Fibroblast of gingiva (primary cell): ENCODE results near the gene GALP.
"Not testable (repeated sequence)": the region's sequence is repeated elsewhere in the genome, so short reads cannot be mapped to it uniquely, and the experiment has no call there.

Experiments used
- DNase-seq: peaks from one replicate; pipeline ENCODE4 v3.0.0-alpha.2; 2011; ENCODE audit warnings: low read depth

Gene GALP

DNA sequence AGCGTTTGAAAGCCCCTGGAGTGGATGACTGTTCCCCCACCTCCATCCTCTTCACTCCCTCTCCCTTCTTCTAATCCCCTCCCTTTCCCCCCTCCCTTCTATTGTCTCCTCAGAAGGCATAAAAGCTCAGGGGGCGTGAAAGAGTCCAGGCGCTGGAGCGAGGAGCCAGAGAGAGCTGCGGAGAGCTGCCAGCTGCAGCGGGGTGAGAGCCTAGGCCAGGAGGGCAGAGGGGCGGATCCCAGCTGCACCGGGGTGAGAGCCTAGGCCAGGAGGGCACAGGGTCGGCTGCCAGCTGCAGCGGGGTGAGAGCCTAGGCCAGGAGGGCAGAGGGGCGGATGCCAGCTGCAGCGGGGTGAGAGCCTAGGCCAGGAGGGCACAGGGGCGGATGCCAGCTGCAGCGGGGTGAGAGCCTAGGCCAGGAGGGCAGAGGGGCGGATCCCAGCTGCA is at the start of gene GALP:
Gene GALP, plus strand, starts transcription at position 148 of the 447 bp plus-strand sequence. CDS start 1,101 bp downstream, outside the sequence.
- DNase-seq, result not testable (repeated sequence)

DNA sequence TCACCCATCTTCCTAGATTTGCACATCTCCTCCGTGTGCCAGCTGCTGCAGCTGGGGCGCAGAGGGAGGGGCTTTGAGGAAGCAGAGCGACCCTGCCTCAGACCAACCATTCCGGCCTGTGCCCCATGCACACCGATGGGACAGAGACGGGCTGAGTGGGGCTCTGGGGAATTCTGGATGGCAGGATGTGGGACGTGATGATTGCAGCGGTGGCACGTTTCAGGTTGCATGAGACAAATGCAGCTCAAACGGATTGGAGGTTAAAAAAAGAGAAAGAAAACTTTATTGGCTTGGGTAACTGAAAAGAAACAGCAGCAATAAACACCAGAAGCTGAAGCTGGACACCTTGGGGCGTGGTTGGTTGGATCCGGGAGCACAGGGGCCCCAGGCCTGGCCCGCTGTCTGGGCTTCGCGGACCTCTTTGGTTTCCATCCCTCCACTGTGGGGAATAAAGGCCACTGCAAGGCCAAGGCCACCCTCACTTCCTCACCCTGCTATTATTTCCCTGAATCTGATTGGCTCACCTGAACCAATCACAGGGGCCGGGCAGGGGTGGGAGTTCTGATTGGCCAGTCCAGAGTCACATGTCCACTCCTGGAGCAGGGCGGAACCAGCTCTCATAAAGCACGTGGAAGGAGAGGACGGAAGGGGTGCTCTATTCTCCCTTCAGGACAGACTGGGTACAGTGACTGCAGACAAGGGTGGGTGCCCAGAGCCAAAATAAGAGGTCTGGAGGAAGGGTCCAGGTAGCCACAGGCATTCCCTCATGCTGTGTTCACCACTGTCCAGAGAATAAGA is 48.6 kb upstream of the GALP start:
- DNase-seq, result no peak

DNA sequence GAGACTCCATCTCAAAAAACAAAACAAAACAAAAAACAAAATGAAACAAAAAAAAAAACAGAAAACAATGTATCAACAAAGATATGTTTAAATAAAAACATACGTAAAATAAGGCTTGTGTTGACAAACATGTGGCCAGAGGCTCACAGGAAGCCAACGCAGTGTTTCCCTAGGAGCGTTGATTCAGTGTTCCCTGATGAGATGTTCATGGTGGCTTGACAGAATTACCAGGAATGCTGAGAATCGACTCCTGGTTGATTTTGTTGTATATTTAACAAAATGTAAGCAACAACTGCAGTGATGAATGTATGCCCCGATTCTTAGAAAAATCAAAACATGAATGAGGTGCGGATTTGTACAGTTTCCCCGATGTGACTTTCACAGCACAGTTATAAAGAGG is 45.8 kb upstream of the GALP start:
- no peak for DNase-seq

DNA sequence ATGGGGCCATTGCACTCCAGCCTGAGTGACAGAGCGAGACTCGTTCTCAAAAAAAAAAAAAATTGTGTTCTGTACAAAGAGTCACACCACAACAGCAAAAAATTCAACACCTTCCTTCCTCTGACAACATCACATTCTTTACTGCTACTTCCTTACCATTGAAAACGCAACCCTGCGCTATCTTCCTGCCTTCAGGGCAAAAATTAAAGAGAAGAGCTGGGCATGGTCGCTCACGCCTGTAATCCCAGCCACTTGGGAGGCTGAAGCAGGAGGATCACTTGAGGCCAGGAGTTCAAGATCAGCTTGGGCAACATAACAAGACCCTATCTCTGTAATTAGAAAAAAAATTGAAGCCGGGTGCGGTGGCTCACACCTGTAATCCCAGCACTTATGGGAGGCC is 44.2 kb upstream of the GALP start:
- no peak for DNase-seq

DNA sequence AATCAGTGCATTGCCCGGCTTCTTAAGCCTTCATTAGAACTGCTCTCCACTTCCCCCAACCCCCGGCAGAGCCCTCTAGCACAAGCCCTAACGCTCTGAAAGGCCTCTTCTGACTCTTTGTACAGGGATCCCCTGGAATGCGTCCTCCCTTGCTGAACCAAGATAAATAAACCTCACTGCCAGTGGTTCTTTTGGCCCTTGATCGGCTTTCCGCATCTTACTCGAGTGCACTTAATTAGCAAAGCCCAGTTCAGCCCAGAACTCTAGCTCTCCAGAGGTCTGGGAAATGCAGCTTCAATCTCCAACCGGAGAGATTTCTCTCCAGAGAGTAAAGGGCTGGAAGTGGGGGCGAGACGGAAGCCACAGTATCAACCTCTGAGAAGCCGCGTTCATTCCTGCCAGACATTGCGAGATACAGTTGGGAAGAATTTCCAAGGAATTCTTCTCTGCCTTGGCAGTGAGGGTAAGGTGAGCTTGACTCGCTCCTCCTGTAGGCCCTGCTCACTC is 43.4 kb upstream of the GALP start:
- DNase-seq, result peak; percentile 83

DNA sequence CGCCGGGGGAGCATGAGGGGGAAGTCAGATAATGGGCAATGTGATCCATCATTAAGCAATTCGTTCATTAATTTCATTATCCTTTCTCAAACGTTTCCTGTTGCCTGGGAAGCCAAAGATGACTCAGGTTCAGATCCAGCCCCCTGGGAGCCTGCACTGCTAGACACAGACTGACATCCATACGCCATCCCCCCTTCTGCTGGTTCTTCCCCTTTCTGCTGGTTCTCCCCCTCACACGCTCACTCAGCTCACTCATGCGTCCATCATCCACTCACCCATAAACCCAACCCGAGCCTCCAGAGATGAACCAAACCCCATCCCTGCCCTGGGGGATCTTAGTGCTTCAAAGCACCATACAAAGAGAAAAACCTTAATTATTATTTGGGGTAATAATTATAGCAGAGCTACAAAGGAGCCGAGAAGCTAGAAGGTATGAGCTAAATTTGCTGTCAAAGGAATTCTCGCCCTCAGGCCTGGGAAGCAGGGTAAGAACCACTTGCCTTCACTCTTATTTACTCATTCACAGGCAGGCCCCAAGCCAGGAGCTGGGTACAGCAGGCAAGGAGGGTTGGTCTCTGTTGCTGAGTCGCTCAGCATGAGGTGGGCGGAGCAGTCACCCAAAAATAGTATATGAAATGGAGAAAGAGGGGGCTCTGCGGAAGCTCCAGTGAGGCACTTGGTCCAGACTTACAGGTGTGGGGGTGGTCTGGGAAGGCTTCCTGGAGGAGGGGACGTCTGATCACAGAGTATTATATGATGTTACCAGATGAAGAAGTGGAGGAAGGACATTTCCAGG is 41.8 kb upstream of the GALP start:
- no peak for DNase-seq

DNA sequence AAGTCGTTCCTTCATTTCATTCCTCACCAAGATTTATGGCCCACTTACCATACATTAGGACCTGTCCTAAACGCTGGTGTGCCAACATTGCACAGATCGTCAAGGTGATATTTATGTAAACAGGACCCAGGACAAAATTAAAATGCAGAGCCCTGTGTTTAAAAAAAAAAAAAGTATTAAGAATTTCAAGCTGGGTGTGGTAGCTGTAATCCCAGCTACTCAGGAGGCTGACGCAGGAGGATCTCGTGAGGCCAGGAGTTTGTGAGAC is 41.2 kb upstream of the GALP start:
- no peak for DNase-seq

DNA sequence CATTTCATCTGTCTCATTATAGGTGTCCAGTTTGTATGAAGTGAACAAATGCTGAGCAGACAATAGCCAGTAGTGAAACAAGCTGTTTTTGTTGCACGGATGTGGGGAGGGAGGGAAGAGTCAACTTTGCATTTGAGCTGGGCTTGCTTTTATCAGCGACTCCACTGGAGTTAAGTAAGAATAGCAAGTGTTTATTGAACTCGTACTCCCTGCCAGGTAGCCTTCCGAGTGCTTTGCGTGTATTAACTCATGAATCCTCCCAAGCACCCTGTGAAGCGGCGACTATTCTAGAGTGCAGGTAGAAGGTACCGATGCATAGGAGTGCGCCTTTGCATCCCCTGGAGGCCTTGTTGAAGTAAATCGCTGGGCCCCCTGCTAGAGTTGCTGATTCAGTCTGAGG is 39.4 kb upstream of the GALP start:
- DNase-seq, result no peak

DNA sequence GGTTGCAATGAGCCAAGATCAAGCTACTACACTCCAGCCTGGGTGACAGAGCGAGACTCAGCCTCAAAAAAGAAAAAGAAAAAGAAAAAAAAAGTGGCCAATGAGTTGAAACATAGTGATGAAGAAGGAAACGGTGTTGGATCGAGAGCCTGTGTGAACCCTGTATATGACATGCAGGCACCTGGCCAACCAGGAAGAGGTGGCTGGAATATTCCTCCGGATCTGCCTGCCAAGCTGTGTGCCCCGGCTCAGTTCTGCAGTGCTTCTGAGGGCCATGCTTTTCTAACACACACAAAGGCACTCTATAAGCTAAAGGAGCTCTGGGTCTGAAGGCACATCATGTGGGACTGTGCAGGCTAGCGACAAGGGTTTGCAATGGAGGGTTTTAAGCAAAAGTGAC is 38.4 kb upstream of the GALP start:
- DNase-seq, result no peak

DNA sequence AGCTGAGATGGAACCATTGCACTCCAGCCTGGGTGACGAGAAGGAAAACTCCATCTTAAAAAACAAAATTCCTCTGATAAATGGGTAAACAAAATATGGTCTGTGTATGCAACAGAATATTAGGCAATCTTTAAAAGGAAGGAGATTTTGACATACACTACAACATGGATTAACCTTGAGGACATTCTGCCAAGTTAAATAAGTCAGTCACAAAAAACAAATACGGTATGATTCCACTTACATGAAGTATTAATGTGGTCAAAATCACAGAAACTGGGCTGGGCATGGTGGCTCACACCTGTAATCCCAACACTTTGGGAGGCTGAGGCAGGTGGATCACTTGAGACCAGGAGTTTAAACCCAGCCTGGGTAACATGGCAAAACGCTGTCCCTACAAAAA is 37.7 kb upstream of the GALP start:
- DNase-seq, result peak; percentile 39

DNA sequence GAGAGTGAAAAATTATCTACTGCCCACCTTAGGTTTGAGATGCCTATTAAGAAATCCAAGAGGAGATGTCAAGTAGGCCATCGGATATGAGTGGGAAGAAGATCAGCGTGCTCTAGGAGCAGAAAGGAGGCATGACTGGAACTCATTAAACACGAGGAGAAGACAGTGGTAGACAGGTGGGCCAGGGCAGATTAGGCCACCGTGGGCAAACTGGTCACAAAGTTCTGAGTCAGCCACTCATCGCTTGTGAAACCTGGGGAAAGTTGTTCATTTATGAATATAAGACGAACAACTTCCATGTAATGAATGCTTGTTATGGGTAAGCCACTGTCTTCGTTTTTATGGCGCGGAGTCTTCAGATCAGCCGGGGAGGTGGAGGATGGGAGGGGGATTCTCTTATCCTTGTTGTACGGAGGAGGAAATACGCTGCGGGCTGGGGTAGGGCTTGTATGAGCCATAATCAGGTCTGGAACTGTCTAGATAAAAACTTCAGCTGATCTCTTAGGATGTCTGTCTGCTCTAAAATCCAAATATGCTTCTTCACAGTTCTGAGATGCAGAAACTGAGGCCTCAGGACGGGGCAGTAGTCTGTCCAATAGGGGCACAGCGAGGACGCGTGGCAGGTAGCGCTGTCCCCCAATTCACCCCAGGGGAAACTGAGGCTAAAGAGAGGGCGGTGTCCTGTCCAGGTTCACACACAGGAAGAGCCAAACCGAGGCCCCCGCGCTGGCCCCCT is 35.8 kb upstream of the GALP start:
- no peak for DNase-seq

DNA sequence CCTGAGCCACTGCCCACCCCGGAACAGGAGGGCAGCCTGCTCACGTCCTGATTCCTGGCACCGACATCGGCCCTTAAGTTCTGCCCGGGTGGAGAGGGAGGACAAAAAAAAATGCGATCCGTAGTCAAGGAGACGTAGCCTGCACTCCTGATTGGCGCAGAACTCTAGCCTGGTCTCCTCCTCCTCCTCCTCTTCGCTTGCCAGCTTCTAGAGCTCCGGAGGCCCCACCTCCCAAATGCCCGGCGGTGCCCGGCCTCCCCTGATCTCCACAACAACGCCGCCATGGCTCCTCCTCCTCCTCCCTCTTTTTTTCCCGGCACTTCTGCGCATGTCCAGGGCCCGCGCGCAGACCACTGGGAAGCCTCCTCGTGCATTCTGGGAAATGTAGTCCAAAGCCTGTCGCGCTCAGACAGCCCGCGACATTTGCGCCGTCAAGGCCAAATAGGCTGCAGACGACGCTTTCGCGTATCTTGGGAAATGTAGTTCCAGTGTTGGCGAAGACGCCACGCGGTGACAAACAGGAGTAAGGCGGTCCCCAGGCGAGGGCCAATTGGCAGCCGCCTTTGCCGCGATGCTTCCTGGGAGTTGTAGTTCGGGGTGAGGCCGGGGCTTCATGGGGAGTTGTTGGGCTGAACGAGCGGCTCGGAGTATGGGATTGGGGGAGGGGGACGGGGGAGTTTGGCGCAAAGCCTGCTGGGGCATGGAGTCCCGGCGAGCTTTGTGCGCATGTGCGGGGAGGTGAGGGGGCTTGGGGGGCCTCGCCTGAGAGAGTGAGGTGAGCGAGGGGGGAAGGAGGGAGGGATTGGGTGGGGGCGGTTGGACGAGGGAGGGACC is 35.0 kb upstream of the GALP start, which contains the start of gene ZNF444:
Gene ZNF444, plus strand, starts transcription at position 705 of the 834 bp plus-strand sequence. CDS start 5,625 bp downstream, outside the sequence.
- DNase-seq, result peak; percentile 100

DNA sequence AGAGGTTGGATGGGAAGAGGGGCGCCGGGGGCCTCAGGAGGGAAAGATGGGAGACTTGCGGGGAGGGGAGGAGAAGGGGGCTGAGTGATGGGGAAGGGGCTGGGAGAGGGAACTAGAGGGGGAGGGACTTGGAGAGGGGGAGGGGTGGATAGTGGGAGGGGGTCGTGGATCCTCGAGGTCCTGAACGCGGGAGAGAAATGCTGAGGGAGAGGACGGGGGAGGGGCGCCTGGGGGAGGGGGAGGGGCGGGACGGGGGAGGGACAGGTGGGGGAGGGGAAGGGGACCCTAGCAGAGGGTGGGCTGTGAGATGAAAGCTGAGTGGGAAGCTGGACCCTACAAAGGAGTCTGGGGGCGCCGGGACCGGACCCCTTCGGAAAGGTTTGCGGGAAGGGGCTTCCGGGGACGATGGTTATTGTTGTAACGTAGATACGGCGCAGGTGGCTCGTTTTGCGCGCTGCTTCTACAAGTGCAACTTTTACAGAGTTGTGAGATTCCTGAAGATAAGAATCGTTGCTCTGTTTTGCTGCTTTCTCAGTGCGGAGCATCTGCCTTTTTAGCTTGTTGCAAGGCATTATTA is 34.3 kb upstream of the GALP start:
- DNase-seq, result no peak

DNA sequence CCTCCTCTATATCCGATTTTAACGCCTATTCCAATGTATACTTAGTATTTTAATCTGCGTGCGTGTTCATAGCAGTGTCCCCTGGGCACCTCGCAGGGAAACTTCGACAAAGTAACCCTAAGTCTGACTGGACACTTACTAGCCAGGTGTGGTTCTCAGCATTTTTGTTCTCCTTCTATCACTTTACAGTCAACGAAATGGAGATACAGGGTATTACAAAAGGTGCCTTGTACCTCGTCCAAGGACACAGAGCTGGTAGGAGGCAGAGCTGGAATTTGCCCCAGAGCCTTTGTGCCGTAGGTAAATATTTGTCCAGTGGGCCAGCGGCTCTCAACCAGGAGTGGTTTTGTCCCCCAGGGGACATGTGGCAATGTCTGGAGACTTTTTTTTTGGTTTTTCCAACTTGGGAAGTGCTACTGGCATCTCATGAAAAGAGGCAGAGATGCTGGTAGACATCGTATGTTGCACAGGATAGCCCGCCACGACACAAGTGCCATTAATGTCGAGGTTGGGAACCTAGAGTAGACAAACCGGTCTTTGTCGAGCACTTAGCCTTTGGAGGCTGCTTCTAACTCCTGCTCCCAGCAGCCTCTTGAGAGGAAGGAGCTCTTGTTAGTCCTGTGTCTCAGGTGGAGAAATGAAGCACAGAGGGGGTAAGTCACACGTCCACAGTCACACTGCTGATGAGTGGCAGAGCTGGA is 33.6 kb upstream of the GALP start:
- DNase-seq, result no peak

DNA sequence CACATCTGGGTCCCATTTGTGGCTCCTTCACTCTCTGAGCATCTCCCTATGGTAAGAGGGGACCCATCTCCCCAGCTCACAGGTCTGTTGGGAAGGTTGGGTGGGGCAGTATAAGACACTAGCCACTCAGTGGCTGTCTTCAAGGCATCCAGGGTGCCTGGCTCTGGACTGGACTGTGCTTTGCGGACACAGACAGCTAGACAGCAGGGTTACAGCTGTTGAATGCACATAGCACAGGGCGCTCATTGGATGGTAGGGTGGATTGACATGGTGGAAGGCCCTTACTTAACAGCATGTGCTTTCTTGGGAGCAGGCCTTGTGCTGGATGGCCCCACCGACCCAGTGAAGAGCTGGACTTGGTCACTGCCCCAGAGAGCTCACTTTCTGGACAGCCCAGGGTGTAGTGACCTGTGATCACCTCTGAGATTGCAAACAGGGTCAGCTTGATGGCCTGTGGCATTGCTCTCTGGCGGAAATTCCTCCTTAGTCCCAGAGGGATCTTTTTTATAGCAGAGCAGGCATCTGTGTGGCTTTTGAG is 32.8 kb upstream of the GALP start:
- DNase-seq, result no peak

DNA sequence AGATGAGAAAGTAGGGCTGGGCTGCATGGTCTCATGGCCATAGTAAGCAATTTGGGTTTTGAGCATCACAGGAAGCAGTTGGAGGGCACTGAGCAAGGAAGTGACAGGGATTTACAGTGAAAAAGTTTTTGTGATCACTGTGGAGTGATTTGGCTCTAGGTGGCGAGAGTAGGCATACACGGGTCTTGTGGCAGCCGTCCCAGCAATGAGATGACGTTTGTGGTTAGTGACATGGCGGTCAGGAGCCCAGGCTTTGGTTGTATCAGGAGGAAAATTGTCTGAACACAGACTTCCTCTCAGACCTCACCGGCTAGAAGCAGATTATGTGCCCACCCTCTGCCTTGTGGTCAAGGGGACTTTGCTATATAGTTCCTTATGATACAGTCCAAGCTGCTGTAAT is 31.4 kb upstream of the GALP start:
- no peak for DNase-seq

DNA sequence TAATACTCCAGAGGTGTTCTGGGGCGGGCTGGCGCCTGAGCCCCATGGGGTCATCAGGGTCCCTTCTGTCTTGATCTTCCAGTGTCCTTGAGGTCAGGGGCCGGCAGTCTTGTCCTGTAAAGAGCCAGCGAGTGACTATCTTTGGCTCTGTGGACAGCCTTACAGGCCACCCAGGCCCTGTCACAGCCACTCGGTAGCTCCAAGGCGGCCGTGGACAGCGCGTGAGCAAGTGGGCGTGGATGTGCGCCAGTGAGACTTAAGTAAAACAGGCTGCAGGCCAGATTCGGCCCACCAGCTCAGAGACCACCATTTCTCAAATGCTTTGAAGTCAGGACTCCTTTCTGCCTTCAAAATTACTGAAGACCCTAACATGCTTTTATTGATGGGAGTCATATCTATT is 31.0 kb upstream of the GALP start:
- no peak for DNase-seq

DNA sequence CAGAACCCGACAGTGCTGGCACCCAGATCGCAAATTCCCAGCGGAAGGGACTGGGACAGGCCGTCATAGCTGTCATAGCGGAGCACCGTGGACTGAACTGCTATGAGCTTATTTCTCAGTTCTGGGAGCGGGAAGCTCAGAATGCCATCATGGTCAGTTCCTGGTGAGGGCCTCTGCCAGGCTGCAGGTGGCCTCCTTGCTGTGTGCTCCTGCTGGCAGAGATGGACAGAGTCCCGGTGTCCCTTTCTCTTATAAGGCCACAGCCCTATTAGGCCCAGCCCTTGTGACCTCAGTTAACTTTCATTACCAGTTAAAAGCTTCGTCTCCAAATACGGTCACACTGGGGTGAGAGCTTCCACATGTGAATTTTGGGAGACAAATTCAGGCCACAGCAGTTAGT is 30.1 kb upstream of the GALP start:
- no peak for DNase-seq

DNA sequence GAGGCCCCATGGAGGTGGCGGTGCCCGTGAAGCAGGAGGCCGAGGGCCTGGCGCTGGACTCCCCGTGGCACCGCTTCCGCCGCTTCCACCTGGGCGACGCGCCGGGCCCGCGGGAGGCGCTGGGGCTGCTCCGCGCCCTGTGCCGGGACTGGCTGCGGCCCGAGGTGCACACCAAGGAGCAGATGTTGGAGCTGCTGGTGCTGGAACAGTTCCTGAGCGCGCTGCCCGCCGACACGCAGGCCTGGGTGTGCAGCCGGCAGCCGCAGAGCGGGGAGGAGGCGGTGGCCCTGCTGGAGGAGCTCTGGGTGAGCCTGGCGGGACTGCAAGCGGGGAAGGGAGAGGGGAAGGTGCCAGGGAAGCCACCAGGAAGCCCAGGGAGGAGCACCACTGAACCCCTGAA is 28.9 kb upstream of the GALP start:
- DNase-seq, result no peak

DNA sequence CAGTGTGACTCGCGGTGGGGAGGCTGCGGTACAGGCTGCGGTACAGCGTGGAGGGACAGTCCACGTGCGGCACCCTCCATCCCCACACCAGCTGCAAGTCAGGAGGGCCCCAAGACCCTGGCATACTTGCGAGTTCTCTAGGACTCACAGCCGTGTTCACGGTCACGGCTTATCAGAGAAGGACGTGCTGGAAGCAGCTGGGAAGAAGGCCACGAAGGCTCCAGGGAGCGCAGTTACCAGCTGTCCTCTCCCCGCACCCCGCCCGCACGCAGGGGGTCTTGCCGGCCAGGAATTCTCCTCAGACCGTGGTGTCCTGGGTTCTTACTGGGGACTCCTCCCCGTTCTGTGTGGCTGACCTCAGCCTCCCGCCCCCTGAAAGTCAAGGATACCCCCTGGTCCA is 28.5 kb upstream of the GALP start:
- DNase-seq, result no peak
